B cell (primary cell): Measurements from ENCODE around the gene H1-8. TPM values are rescaled to one million over a fixed set of nuclear protein-coding genes. Genes with fewer than 3 reads are reported as not detected.

Source experiments
- ATAC-seq: fragments of 200-7000 bp; cut with Tn5 transposase; one replicate; pipeline ENCODE4 v1.10.0; 2021; ENCODE audit warnings: low read depth, mild to moderate bottlenecking, moderate number of reproducible peaks, moderate library complexity
- CTCF ChIA-PET: fragments of 350-600 bp; sonication (Branson Sonifier 250); formaldehyde crosslinking; loops from one replicate; lab custom pipeline; 2021; ENCODE audit warnings: antibody characterized with exemption, inconsistent platforms; lab: Charles Lee
- POLR2A ChIA-PET: fragments of 350-600 bp; sonication (Branson Sonifier 250); formaldehyde crosslinking; loops from one replicate; lab custom pipeline; 2021; ENCODE audit warnings: antibody characterized with exemption; lab: Charles Lee
- DNase-seq: peaks from one replicate; pipeline ENCODE4 v3.0.0; 2013
- H2AFZ ChIP-seq: 2 replicates; pipeline ENCODE4 v1.6.1; 2012; ENCODE audit warnings: mild to moderate bottlenecking, low read depth, low read length; ENCODE audit not compliant: insufficient read depth, poor library complexity, severe bottlenecking
- H3K27ac ChIP-seq, 2 donors: 1 replicate in 1 of 2; 2 replicates in 1 of 2; pipeline ENCODE4 v1.5.1; 2012 to 2013; ENCODE audit warnings: low read length in 2 of 2, mild to moderate bottlenecking in 2 of 2, moderate library complexity in 1 of 2
- H3K27me3 ChIP-seq, 4 experiments: fragments of 200-600 bp in 1 of 4; sonication (generic) in 1 of 4; replicated peaks in 1 of 4; 1 replicate in 2 of 4; 2 replicates in 2 of 4; pipeline versions ENCODE4 v1.6.1 to v1.7.0; 2013 to 2016; ENCODE audit warnings: low read length in 3 of 4, mild to moderate bottlenecking in 2 of 4, mixed read lengths in 1 of 4, moderate library complexity in 1 of 4; ENCODE audit not compliant: insufficient read depth in 4 of 4, control insufficient read depth in 3 of 4; ENCODE audit errors: control extremely low read depth in 1 of 4
- H3K36me3 ChIP-seq, 2 experiments: replicated peaks in 1 of 2; 1 replicate in 1 of 2; 2 replicates in 1 of 2; pipeline versions ENCODE4 v1.6.1 to v1.7.1; 2013; ENCODE audit warnings: low read length in 1 of 2; ENCODE audit not compliant: insufficient read depth in 2 of 2, control insufficient read depth in 1 of 2; ENCODE audit errors: control extremely low read depth in 1 of 2, extremely low read depth in 1 of 2
- H3K4me1 ChIP-seq, 2 donors: fragments of 200-600 bp in 1 of 2; sonication (generic) in 1 of 2; 1 replicate in 1 of 2; 2 replicates in 1 of 2; pipeline versions ENCODE4 v1.5.1 to v1.6.1; 2013 to 2017; ENCODE audit warnings: low read length in 2 of 2; ENCODE audit not compliant: control insufficient read depth in 2 of 2, insufficient read depth in 2 of 2
- H3K4me2 ChIP-seq: replicated peaks from 2 replicates; pipeline ENCODE3; 2012; ENCODE audit warnings: mild to moderate bottlenecking, low read depth, low read length; ENCODE audit not compliant: poor library complexity, severe bottlenecking
- H3K4me3 ChIP-seq, 5 experiments: fragments of 200-600 bp in 1 of 5; sonication (generic) in 1 of 5; 1 replicate in 3 of 5; 2 replicates in 2 of 5; pipeline versions ENCODE4 v1.5.1 to v1.7.0; 2011 to 2016; ENCODE audit warnings: low read length in 4 of 5, mild to moderate bottlenecking in 4 of 5, low read depth in 2 of 5, control low read depth in 1 of 5, moderate library complexity in 1 of 5; ENCODE audit not compliant: insufficient read depth in 1 of 5; ENCODE audit errors: control extremely low read depth in 1 of 5, extremely low read depth in 1 of 5
- H3K79me2 ChIP-seq: fragments of 200-600 bp; sonication (generic); one replicate; pipeline ENCODE4 v1.6.0; 2016; ENCODE audit warnings: low read length; ENCODE audit not compliant: control insufficient read depth, insufficient read depth
- H3K9ac ChIP-seq: fragments of 200-600 bp; sonication (generic); 2 replicates; pipeline ENCODE4 v1.6.1; 2017; ENCODE audit warnings: mild to moderate bottlenecking, low read length, moderate library complexity
- H3K9me3 ChIP-seq, 3 donors: one replicate each; pipeline versions ENCODE4 v1.6.1 to v1.7.1; 2013; ENCODE audit warnings: low read length in 2 of 3; ENCODE audit not compliant: control insufficient read depth in 2 of 3, insufficient read depth in 1 of 3; ENCODE audit errors: control extremely low read depth in 1 of 3
- H4K20me1 ChIP-seq: 2 replicates; pipeline ENCODE4 v1.6.0; 2012; ENCODE audit warnings: mild to moderate bottlenecking, low read length; ENCODE audit not compliant: insufficient read depth, control insufficient read depth, poor library complexity, severe bottlenecking
- H3K27ac Mint-ChIP-seq: one replicate; pipeline ENCODE4 v1.8.0; 2021; ENCODE audit warnings: mixed read lengths
- H3K27me3 Mint-ChIP-seq: one replicate; pipeline ENCODE4 v1.8.0; 2021; ENCODE audit warnings: mixed read lengths
- H3K4me1 Mint-ChIP-seq: one replicate; pipeline ENCODE4 v1.8.0; 2021; ENCODE audit warnings: mixed read lengths
- H3K4me3 Mint-ChIP-seq: one replicate; pipeline ENCODE4 v1.8.0; 2021; ENCODE audit warnings: mixed read lengths
- H3K9me3 Mint-ChIP-seq: one replicate; pipeline ENCODE4 v1.8.0; 2022; ENCODE audit warnings: mixed read lengths; ENCODE audit not compliant: insufficient read depth
- EZH2 ChIP-seq: IDR thresholded peaks from 2 replicates; pipeline ENCODE4 v1.6.1; 2012; ENCODE audit warnings: borderline replicate concordance, low read depth, mild to moderate bottlenecking, moderate library complexity, low read length; ENCODE audit not compliant: insufficient read depth, poor library complexity, severe bottlenecking
- WGBS: methylation state at CpG from one replicate; pipeline ENCODE4 v1.1.5; 2013; ENCODE audit warnings: missing lambda C conversion rate; ENCODE audit not compliant: insufficient coverage; 5-methylcytosine and 5-hydroxymethylcytosine counted together
- intact Hi-C: fragments of 100-400 bp; cut with micrococcal nuclease; formaldehyde crosslinking; loops from one replicate; pipeline ENCODE4 v1.10.0; 2022
- polyA plus RNA-seq: library from polyadenylated mRNA; depleted of rRNA; stranded (reverse); fragments of >200 nt; gene quantifications from 2 replicates; pipeline ENCODE4 v1.2.3, GENCODE V29; 2012
- total RNA-seq, 2 donors: library from RNA; stranded (reverse); fragments of 120-200 nt in 1 of 2; gene quantifications; 1 replicate in 1 of 2; 2 replicates in 1 of 2; pipeline versions ENCODE4 v1.2.3 to v1.2.4, GENCODE V29; 2013 to 2022
- TF ChIP-seq, protein P1 (sequence below): fragments of 200-600 bp; IDR thresholded peaks from one replicate; pipeline ENCODE4 v1.8.0; 2022; ENCODE audit warnings: antibody characterized with exemption, mild to moderate bottlenecking

Gene H1-8
- total and polyA plus RNA-seq, 2 donors (not counting 1 experiment from before 2014, with no cell fraction given) = not detected

DNA sequence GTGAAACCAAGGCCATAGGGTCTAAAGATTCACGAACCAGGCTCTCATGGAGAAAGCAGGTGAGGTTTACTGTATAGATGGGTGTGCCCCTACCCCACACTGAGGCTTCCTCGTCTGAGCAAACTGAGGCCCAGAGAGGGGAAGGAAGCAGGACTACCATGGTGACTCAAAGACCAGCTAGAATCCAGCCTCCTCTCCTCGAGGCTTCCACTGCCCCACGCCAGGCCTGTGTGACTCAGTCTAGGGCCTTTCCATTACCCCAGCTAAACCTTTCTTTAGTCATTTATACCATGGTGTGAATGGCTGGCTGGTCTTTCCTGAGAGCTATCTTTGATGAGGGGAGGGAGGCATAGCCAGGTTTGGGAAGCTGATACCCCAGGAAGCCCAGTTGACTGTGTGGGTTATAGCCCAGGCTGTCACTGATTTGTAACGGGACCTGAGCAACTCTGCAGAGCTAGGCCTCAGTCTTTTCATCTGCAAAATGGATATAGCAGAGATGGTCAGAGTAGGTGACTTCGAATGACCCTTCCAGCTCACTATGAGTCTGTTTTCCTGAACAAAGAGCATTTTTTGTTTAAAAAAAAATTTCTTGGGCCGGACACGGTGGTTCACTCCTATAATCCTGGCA lies 17.5 kb upstream of the H1-8 start:
- H3K27me3 Mint-ChIP-seq = no peaks in the 10 kb centered on the region
- Histone ChIP-seq H3K4me3 (no peak overlapping the region), H3K4me2 (peak overlapping the region; percentile 37), H3K36me3 (no peaks in the 10 kb centered on the region), H3K4me1 (peaks cover 10 to 21% of the 10 kb centered on the region in 2 donors), H3K9me3 (no peaks in the 10 kb centered on the region), H3K79me2 (no peaks in the 10 kb centered on the region), H3K27me3 (no peaks in the 10 kb centered on the region), H2AFZ (no peak overlapping the region), H4K20me1 (no peaks in the 10 kb centered on the region), H3K9ac (no peak overlapping the region), H3K27ac (peak overlapping the region; percentile 23 to 44)
- H3K9me3 Mint-ChIP-seq = no peaks in the 10 kb centered on the region
- H3K4me3 Mint-ChIP-seq = peak overlapping the region; percentile 5
- ATAC-seq (no peak), DNase-seq (no peak)
- peak overlapping the region; percentile 91 for H3K27ac Mint-ChIP-seq
- no peak for TF ChIP-seq EZH2
- TF ChIP-seq, protein P1, sequence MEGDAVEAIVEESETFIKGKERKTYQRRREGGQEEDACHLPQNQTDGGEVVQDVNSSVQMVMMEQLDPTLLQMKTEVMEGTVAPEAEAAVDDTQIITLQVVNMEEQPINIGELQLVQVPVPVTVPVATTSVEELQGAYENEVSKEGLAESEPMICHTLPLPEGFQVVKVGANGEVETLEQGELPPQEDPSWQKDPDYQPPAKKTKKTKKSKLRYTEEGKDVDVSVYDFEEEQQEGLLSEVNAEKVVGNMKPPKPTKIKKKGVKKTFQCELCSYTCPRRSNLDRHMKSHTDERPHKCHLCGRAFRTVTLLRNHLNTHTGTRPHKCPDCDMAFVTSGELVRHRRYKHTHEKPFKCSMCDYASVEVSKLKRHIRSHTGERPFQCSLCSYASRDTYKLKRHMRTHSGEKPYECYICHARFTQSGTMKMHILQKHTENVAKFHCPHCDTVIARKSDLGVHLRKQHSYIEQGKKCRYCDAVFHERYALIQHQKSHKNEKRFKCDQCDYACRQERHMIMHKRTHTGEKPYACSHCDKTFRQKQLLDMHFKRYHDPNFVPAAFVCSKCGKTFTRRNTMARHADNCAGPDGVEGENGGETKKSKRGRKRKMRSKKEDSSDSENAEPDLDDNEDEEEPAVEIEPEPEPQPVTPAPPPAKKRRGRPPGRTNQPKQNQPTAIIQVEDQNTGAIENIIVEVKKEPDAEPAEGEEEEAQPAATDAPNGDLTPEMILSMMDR = no peak
- ChIA-PET POLR2A (interaction anchor here (0.8 to 2.1 kb wide), 4 partner anchors 11 to 102 kb away, joined by 3 to 13 read pairs (median 5); no protein-coding TSS in a partner anchor), CTCF (interaction anchor here (0.9 to 2.8 kb wide), 6 partner anchors 28 to 102 kb away, joined by 3 to 19 read pairs (median 4); no protein-coding TSS in a partner anchor)
- 95% methylated on average over 3 of the region's 8 CpGs for WGBS
- peaks cover 21% of the 10 kb centered on the region for H3K4me1 Mint-ChIP-seq
- intact Hi-C loops = no loop called here
